ENCODE data around the gene ZFHX3.
"Not testable (repeated sequence)": the region's sequence is repeated elsewhere in the genome, so short reads cannot be mapped to it uniquely, and the experiment has no call there.

ZFHX3 gene

GRCh38 chr16:73047536-73048291 is at the start of gene ZFHX3:
TSS of gene ZFHX3 (minus strand) at chr16:73048128. CDS start at chr16:72960145, 87,983 bp downstream.
- no peak for DNase-seq

GRCh38 chr16:73096510-73096909 is 48.6 kb upstream of the ZFHX3 start:
- DNase-seq = no peak

GRCh38 chr16:73095885-73096421 is 48.0 kb upstream of the ZFHX3 start:
- DNase-seq = no peak

- DNase-seq = no peak
These were observed 47.4 kb upstream of the ZFHX3 start for GRCh38 chr16:73095142-73095820.

- no peak for DNase-seq
These were observed 46.4 kb upstream of the ZFHX3 start for GRCh38 chr16:73094371-73094770.

GRCh38 chr16:73093146-73094144 is 45.5 kb upstream of the ZFHX3 start:
- no peak for DNase-seq

GRCh38 chr16:73092236-73092781 is 44.4 kb upstream of the ZFHX3 start:
- no peak for DNase-seq

- DNase-seq = no peak
These were observed 43.2 kb upstream of the ZFHX3 start for GRCh38 chr16:73091174-73091573.

- DNase-seq = no peak
These were observed 41.5 kb upstream of the ZFHX3 start for GRCh38 chr16:73089420-73089819.

- DNase-seq = no peak
These were observed 38.2 kb upstream of the ZFHX3 start for GRCh38 chr16:73086108-73086507.

GRCh38 chr16:73083271-73083670 is 35.3 kb upstream of the ZFHX3 start:
- no peak for DNase-seq

GRCh38 chr16:73082634-73083051 is 34.7 kb upstream of the ZFHX3 start:
- DNase-seq = not testable (repeated sequence)

- no peak for DNase-seq
These were observed 33.0 kb upstream of the ZFHX3 start for GRCh38 chr16:73080931-73081330.

GRCh38 chr16:73076324-73076810 is 28.4 kb upstream of the ZFHX3 start:
- DNase-seq = no peak

GRCh38 chr16:73074382-73074781 is 26.5 kb upstream of the ZFHX3 start:
- DNase-seq = no peak

- DNase-seq = not testable (repeated sequence)
These were observed 24.1 kb upstream of the ZFHX3 start for GRCh38 chr16:73072051-73072450.

- no peak for DNase-seq
These were observed 23.4 kb upstream of the ZFHX3 start for GRCh38 chr16:73071131-73071940.

GRCh38 chr16:73069581-73070262 is 21.8 kb upstream of the ZFHX3 start:
- DNase-seq = no peak

GRCh38 chr16:73068541-73069401 is 20.8 kb upstream of the ZFHX3 start:
- no peak for DNase-seq
